CD8-positive, alpha-beta memory T cell (primary cell): Measurements from ENCODE around the gene CELF4. TPM values are rescaled to one million over a fixed set of nuclear protein-coding genes. Genes with fewer than 3 reads are reported as not detected.
A peak's percentile ranks its signal among the peaks of the same experiment; 100 is the strongest.

Experiments
- CTCF ChIA-PET: fragments of 350-600 bp; sonication (Branson Sonifier 250); formaldehyde crosslinking; loops from one replicate; lab custom pipeline; 2021; ENCODE audit warnings: antibody characterized with exemption; lab: Charles Lee
- POLR2A ChIA-PET: fragments of 350-600 bp; sonication (Branson Sonifier 250); formaldehyde crosslinking; loops from one replicate; lab custom pipeline; 2021; ENCODE audit warnings: antibody characterized with exemption; lab: Charles Lee
- DNase-seq, 5 donors: peaks; one replicate each; pipeline versions ENCODE4 v3.0.0 to v3.0.0-alpha.2; 2020 to 2022; ENCODE audit warnings: mixed read lengths in 1 of 5
- H3K27ac ChIP-seq: one replicate; pipeline ENCODE4 v1.7.0; 2013; ENCODE audit warnings: low read depth, mild to moderate bottlenecking, low read length, moderate library complexity
- H3K27me3 ChIP-seq: 2 replicates; pipeline ENCODE4 v1.7.0; 2013; ENCODE audit warnings: low read length, mild to moderate bottlenecking; ENCODE audit not compliant: insufficient read depth, poor library complexity, severe bottlenecking
- H3K36me3 ChIP-seq: 2 replicates; pipeline ENCODE4 v1.7.0; 2013; ENCODE audit warnings: mild to moderate bottlenecking, low read length, moderate library complexity; ENCODE audit not compliant: insufficient read depth
- H3K4me1 ChIP-seq: 2 replicates; pipeline ENCODE4 v1.7.0; 2013; ENCODE audit warnings: mild to moderate bottlenecking, low read length, moderate library complexity; ENCODE audit not compliant: insufficient read depth
- H3K4me3 ChIP-seq: 2 replicates; pipeline ENCODE4 v1.7.0; 2013; ENCODE audit warnings: mild to moderate bottlenecking, low read length
- H3K9me3 ChIP-seq: 2 replicates; pipeline ENCODE4 v1.7.0; 2013; ENCODE audit warnings: mild to moderate bottlenecking, low read length
- H3K27ac Mint-ChIP-seq, 8 donors: one replicate each; pipeline ENCODE4 v1.8.0; 2020 to 2021; ENCODE audit warnings: mixed read lengths in 8 of 8, mild to moderate bottlenecking in 6 of 8, inconsistent platforms in 3 of 8, moderate library complexity in 3 of 8
- H3K27me3 Mint-ChIP-seq, 2 donors: one replicate each; pipeline ENCODE4 v1.8.0; 2020 to 2021; ENCODE audit warnings: mixed read lengths in 2 of 2, mild to moderate bottlenecking in 1 of 2, moderate library complexity in 1 of 2
- H3K36me3 Mint-ChIP-seq, 3 donors: one replicate each; pipeline ENCODE4 v1.8.0; 2020 to 2021; ENCODE audit warnings: mixed read lengths in 3 of 3, inconsistent platforms in 1 of 3, mild to moderate bottlenecking in 1 of 3
- H3K4me1 Mint-ChIP-seq, 3 donors: one replicate each; pipeline ENCODE4 v1.8.0; 2020 to 2021; ENCODE audit warnings: mixed read lengths in 3 of 3, inconsistent platforms in 1 of 3, mild to moderate bottlenecking in 1 of 3
- H3K4me3 Mint-ChIP-seq, 7 donors: one replicate each; pipeline ENCODE4 v1.8.0; 2020 to 2021; ENCODE audit warnings: mixed read lengths in 7 of 7, mild to moderate bottlenecking in 6 of 7, moderate library complexity in 4 of 7, inconsistent platforms in 2 of 7
- H3K9me3 Mint-ChIP-seq, 5 donors: one replicate each; pipeline ENCODE4 v1.8.0; 2020 to 2022; ENCODE audit warnings: mixed read lengths in 5 of 5, mild to moderate bottlenecking in 3 of 5, moderate library complexity in 2 of 5, inconsistent platforms in 1 of 5
- polyA plus RNA-seq: library from polyadenylated mRNA; unstranded; fragments of 300-500 nt; fragmentation: Illumina TruSeq; gene quantifications from one replicate; pipeline ENCODE4 v1.2.3, GENCODE V29; 2021
- total RNA-seq, 2 experiments: library from RNA; stranded (reverse); gene quantifications; one replicate each; pipeline ENCODE4 v1.2.3, GENCODE V29; 2021

CELF4 gene
- total and polyA plus RNA-seq, 3 experiments from 2014 or later: not detected

DNA sequence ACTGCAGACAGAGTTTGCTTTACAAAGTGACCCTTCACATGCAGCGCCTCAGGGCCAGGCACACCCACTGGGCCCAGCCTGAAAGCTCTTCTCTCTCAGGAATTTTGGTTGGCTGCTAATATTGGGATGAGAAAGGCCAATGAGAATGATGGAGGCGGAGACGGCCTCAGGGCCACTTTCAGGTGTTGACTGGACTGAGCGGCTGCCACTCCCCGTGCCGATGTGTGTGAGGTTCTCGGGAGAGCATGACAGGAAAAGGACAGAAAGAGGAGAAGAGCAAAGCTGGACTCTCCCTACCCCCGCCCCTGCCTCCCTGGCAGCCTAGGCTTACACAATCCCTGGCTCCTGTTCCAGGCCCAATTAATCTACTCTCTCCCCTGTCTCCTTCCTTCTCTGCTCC, 155.7 kb downstream of the CELF4 start:
- no peaks in the 10 kb centered on the region for H3K4me1 ChIP-seq
- peaks cover 0 to 2% (median 0%) of the 10 kb centered on the region in 5 donors for H3K9me3 Mint-ChIP-seq
- no peaks in the 10 kb centered on the region for H3K36me3 Mint-ChIP-seq
- no peak overlapping the region for H3K4me3 Mint-ChIP-seq
- peaks cover 1 to 4% of the 10 kb centered on the region in 2 donors for H3K27me3 Mint-ChIP-seq
- H3K36me3 ChIP-seq: no peaks in the 10 kb centered on the region
- ChIA-PET CTCF (no interaction called here), POLR2A (no interaction called here)
- H3K4me3 ChIP-seq: no peak overlapping the region
- H3K27me3 ChIP-seq: no peaks in the 10 kb centered on the region
- no peak overlapping the region for H3K27ac Mint-ChIP-seq
- no peak overlapping the region for H3K27ac ChIP-seq
- DNase-seq: no peak
- peaks cover 3 to 6% (median 5%) of the 10 kb centered on the region in 3 donors for H3K4me1 Mint-ChIP-seq
- H3K9me3 ChIP-seq: no peaks in the 10 kb centered on the region

DNA sequence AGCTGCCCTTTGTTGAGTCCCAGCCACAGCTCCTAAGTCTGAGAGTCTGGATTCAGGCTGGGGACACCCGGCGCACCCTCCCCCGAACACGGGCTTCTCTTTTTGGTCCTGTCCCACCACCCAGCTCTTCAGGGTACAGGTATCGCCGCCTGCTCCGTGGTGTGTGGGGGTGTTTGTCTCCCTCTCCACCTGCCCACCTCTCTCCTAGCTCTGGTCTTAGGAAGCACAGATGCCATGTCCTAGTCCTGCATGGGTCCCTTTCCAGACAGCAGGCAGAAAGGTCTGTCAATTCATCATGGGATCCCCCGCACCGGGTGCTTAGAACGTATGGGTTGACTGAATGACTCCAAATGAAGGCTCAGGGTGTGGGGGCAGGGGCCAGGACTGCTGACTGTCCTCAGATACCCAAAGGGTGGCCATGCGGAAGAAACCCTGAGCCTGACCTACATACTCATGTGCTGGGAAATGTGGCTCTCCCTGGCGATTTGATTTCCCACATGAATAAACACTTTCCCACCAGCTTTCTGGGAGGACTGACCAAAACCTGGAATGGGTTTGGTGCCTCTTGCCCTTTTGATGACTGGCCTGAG, 156.8 kb downstream of the CELF4 start:
- peaks cover 4 to 8% (median 5%) of the 10 kb centered on the region in 3 donors for H3K4me1 Mint-ChIP-seq
- CTCF ChIA-PET: no interaction called here
- H3K36me3 ChIP-seq: no peaks in the 10 kb centered on the region

DNA sequence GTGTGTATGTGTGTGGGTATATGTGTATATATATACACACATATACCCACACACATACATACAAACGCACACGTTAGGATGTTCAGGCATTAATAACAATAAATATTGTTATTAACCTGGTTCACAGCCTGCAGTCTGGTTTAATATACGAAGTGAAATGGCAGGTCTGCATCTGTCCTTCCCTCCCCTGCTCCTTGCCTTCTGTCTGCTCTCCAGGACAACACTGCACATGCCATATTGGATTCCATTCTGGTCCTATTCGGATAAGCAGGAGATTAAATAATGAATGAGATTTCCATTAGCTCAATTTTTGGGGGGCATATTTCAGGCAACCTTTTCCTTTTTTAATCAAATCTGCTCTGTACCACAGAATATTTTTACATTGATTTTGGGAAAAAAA, 158.0 kb downstream of the CELF4 start:
- Histone ChIP-seq H3K27ac (no peak overlapping the region), H3K27me3 (no peaks in the 10 kb centered on the region), H3K4me3 (no peak overlapping the region), H3K9me3 (no peaks in the 10 kb centered on the region), H3K4me1 (no peaks in the 10 kb centered on the region), H3K36me3 (no peaks in the 10 kb centered on the region)
- H3K4me3 Mint-ChIP-seq: no peak overlapping the region
- peaks cover 4 to 8% (median 5%) of the 10 kb centered on the region in 3 donors for H3K4me1 Mint-ChIP-seq
- H3K27me3 Mint-ChIP-seq: peaks cover 1 to 6% of the 10 kb centered on the region in 2 donors
- H3K36me3 Mint-ChIP-seq: no peaks in the 10 kb centered on the region
- H3K9me3 Mint-ChIP-seq: peaks cover 0 to 2% (median 0%) of the 10 kb centered on the region in 5 donors
- no peak overlapping the region for H3K27ac Mint-ChIP-seq
- POLR2A ChIA-PET: no interaction called here
- CTCF ChIA-PET: no interaction called here
- DNase-seq: no peak

More for the DNA sequence above, 156.8 kb downstream of the CELF4 start:
- POLR2A ChIA-PET: no interaction called here
- H3K27ac ChIP-seq: no peak overlapping the region
- Mint-ChIP-seq H3K27me3 (peaks cover 1 to 6% of the 10 kb centered on the region in 2 donors), H3K27ac (no peak overlapping the region), H3K9me3 (peaks cover 0 to 2% (median 0%) of the 10 kb centered on the region in 5 donors), H3K36me3 (no peaks in the 10 kb centered on the region), H3K4me3 (no peak overlapping the region)
- no peaks in the 10 kb centered on the region for H3K9me3 ChIP-seq
- DNase-seq: no peak
- no peak overlapping the region for H3K4me3 ChIP-seq
- no peaks in the 10 kb centered on the region for H3K4me1 ChIP-seq
- H3K27me3 ChIP-seq: no peaks in the 10 kb centered on the region

DNA sequence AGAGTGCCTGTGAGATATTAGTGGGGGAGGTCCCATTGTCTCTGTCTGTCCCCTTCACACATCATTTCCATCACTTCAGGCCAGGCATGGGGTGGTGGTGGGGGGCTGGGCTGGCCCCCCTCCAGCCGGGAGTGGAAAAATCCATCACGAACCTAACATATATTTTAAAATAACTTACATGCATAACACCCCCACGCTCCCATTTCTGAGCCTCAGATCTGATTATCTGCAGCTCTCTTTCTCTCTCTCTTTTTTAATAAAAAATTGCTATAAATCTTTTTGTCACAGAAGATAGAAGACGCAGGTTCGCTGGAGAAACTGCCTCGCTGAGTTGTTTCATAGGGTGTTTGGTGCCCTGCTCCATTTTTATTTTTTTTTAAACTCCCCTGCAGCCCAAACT, 159.8 kb downstream of the CELF4 start:
- Histone ChIP-seq H3K27me3 (no peaks in the 10 kb centered on the region), H3K27ac (no peak overlapping the region), H3K9me3 (no peaks in the 10 kb centered on the region), H3K36me3 (no peaks in the 10 kb centered on the region), H3K4me1 (no peaks in the 10 kb centered on the region), H3K4me3 (no peak overlapping the region)
- ChIA-PET CTCF (interaction anchor here (1.5 kb wide), 1 partner anchor 20 kb away, joined by 4 read pairs; no protein-coding TSS in a partner anchor), POLR2A (no interaction called here)
- no peaks in the 10 kb centered on the region for H3K36me3 Mint-ChIP-seq
- no peak overlapping the region for H3K27ac Mint-ChIP-seq
- peaks cover 4 to 8% (median 5%) of the 10 kb centered on the region in 3 donors for H3K4me1 Mint-ChIP-seq
- H3K9me3 Mint-ChIP-seq: no peaks in the 10 kb centered on the region
- no peak for DNase-seq
- H3K4me3 Mint-ChIP-seq: peak overlapping the region in 1 of 7 donors; percentile 24
- H3K27me3 Mint-ChIP-seq: peaks cover 1 to 6% of the 10 kb centered on the region in 2 donors

DNA sequence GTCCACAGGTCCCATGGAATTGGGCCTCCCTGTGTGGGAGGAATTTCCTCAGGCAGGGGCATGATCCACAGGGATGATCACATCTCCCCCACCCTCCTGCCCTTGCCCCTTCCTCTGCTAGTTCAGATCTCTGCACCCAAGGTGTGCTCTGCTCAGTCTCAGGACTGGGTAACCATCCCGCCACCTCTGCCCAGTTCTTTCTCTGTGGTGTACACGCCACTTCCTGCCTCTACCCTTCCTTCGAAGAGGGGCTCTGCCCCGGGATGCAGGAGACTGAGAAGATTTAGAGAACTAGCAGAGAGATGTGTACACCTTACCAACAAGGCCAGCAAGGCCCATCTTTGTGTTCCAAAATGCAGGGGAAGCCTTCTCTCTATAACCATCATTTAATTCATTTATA, 160.4 kb downstream of the CELF4 start:
- H3K4me3 Mint-ChIP-seq: peak overlapping the region in 1 of 7 donors; percentile 24
- H3K36me3 Mint-ChIP-seq: no peaks in the 10 kb centered on the region
- no peaks in the 10 kb centered on the region for H3K9me3 Mint-ChIP-seq
- H3K27me3 Mint-ChIP-seq: peaks cover 1 to 6% of the 10 kb centered on the region in 2 donors
- ChIA-PET POLR2A (no interaction called here), CTCF (interaction anchor here (1.5 kb wide), 1 partner anchor 20 kb away, joined by 4 read pairs; no protein-coding TSS in a partner anchor)
- Histone ChIP-seq H3K9me3 (no peaks in the 10 kb centered on the region), H3K27me3 (no peaks in the 10 kb centered on the region), H3K4me3 (no peak overlapping the region), H3K27ac (no peak overlapping the region), H3K36me3 (no peaks in the 10 kb centered on the region), H3K4me1 (no peaks in the 10 kb centered on the region)
- DNase-seq: no peak
- peaks cover 4 to 8% (median 5%) of the 10 kb centered on the region in 3 donors for H3K4me1 Mint-ChIP-seq
- peak overlapping the region in 1 of 8 donors; percentile 70 for H3K27ac Mint-ChIP-seq

DNA sequence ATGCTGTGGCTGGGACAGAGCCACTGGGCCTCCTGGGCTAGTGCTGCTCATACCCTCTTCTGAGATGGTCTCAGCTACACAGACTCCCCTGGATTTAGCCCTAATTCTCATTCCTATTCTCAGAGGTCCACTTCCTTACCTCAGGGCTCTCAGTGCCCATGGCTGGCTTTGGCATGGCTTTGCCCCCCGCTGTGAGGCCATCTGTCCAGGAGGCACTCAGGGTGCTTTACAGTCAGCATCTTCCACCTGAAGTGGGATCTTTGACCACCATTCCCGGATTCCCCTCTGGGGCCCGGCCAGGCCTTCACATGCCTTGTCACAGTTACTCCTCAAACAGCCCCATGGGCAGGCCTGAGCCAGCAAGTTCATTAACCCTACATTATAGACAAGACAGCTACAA, 161.8 kb downstream of the CELF4 start:
- CTCF ChIA-PET: no interaction called here
- Mint-ChIP-seq H3K27me3 (peaks cover 4 to 6% of the 10 kb centered on the region in 2 donors), H3K4me3 (no peak overlapping the region), H3K36me3 (no peaks in the 10 kb centered on the region), H3K4me1 (peaks cover 4 to 8% (median 5%) of the 10 kb centered on the region in 3 donors), H3K27ac (peak overlapping the region in 1 of 8 donors; percentile 68), H3K9me3 (no peaks in the 10 kb centered on the region)
- Histone ChIP-seq H3K36me3 (no peaks in the 10 kb centered on the region), H3K9me3 (no peaks in the 10 kb centered on the region), H3K4me1 (no peaks in the 10 kb centered on the region), H3K27me3 (no peaks in the 10 kb centered on the region), H3K27ac (no peak overlapping the region), H3K4me3 (no peak overlapping the region)
- no peak for DNase-seq
- POLR2A ChIA-PET: no interaction called here

DNA sequence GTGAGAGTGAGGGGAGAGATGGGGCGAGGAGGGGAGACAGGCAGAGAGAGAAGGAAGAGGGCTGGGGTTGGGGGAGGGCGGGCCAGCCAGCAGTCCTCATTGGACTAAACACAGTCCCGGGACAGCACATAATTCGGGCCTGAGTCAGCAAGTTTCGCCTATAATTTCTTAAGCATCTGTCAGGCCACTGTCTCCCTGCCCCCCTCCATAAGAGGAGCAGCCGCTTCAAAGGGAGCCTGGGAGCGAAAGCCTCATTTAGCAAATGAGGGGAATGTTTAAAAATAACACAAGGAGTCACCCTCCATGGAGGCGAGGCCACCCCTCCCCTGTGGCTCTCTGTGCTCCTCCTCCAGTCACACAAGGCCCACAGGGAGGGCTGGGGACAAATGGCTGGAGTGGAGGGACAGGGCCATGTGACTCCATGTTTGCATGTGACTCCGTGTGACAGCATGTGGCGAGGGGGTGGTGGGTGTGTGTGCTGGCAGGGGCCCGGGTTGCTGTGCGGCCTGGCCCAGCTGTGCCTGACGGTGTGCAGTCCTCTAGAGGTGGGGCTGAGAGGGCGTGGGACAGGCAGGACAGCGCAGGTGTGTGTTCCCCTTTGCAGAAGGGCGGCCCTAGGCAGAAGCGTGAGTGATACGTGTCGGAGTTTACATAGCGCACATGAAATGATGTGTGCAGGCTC, 162.4 kb downstream of the CELF4 start:
- Mint-ChIP-seq H3K27ac (peak overlapping the region in 1 of 8 donors; percentile 68), H3K4me1 (peaks cover 4 to 8% (median 5%) of the 10 kb centered on the region in 3 donors), H3K27me3 (peaks cover 3 to 6% of the 10 kb centered on the region in 2 donors), H3K36me3 (no peaks in the 10 kb centered on the region), H3K4me3 (no peak overlapping the region), H3K9me3 (no peaks in the 10 kb centered on the region)
- Histone ChIP-seq H3K36me3 (no peaks in the 10 kb centered on the region), H3K27me3 (no peaks in the 10 kb centered on the region), H3K9me3 (no peaks in the 10 kb centered on the region), H3K27ac (no peak overlapping the region), H3K4me1 (no peaks in the 10 kb centered on the region), H3K4me3 (no peak overlapping the region)
- DNase-seq: no peak
- POLR2A ChIA-PET: no interaction called here
- CTCF ChIA-PET: no interaction called here

DNA sequence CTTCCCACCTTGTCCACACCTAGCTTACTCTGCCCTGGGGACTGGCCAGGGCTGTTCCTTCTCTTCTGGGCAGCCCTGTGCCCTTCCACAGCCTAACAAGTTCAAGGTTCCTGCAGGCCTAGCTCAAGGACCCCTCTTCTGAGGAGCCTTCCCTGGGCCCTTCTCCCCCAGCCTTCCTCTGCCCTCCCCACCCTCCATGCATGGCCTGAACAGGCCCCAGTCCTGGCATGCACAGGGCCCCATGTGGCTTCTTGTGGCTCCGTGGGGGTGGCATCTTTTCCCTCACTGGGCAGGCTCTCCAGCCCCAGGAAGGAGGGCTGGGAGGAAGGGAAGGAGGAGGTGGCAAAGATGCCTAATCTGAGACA, 162.9 kb downstream of the CELF4 start:
- Mint-ChIP-seq H3K27me3 (peaks cover 3 to 6% of the 10 kb centered on the region in 2 donors), H3K9me3 (no peaks in the 10 kb centered on the region), H3K27ac (peak overlapping the region in 1 of 8 donors; percentile 70), H3K4me1 (peaks cover 4 to 8% (median 5%) of the 10 kb centered on the region in 3 donors), H3K4me3 (no peak overlapping the region), H3K36me3 (no peaks in the 10 kb centered on the region)
- ChIA-PET POLR2A (no interaction called here), CTCF (no interaction called here)
- no peak overlapping the region for H3K27ac ChIP-seq
- DNase-seq: no peak
- no peaks in the 10 kb centered on the region for H3K36me3 ChIP-seq
- H3K9me3 ChIP-seq: no peaks in the 10 kb centered on the region
- no peaks in the 10 kb centered on the region for H3K27me3 ChIP-seq
- no peaks in the 10 kb centered on the region for H3K4me1 ChIP-seq
- H3K4me3 ChIP-seq: no peak overlapping the region
